HL-60/S4 treated with phorbol 12-myristate 13-acetate at 8.2 ng/mL for 4 days and 3 days (cell line): ENCODE results near the gene OR2T5.
"Not testable (repeated sequence)": the region's sequence is repeated elsewhere in the genome, so short reads cannot be mapped to it uniquely, and the experiment has no call there.

Experiments
- in situ Hi-C: fragments of 300-500 bp; cut with MboI; formaldehyde crosslinking; loops from 2 replicates; pipeline ENCODE4 v1.15.0; 2022; ENCODE audit warnings: low sequenced_read_pairs

The OR2T5 gene

DNA sequence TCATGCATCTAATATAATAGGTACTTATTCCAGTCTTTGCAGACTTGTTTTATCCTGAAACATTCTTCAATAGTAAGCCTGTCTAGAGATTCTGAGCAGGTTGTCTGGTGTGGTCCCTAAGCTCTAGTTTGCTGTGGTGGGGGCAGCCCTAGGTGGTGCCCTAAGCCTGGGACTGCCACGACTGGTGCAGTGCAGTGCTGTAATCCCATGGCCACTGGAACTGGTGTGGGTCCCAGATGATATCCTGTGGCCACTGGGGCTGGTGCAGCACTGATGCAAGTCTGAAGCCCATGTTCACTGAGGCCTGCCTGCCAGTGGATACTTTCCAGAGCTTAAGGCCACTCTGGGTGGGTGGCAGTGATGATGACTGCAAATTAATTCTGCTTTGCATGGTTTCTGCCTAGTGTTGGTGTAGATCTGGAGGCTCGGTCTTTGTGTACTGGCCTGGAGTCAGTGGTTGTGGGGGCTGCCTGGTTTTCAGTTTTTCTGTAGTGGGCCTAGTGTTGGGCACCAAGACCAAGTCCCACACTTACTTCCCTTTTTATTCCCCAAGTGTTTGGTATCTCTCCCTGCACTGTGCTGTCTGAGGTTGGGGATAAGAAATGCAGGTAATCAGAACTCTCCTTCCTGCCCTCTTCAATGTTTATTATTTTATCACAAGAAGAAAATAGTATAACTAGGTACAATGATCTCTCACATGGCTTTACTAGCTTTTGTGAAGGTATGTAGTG is 12.1 kb downstream of the OR2T5 start:
- in situ Hi-C loops, result not testable (repeated sequence)

DNA sequence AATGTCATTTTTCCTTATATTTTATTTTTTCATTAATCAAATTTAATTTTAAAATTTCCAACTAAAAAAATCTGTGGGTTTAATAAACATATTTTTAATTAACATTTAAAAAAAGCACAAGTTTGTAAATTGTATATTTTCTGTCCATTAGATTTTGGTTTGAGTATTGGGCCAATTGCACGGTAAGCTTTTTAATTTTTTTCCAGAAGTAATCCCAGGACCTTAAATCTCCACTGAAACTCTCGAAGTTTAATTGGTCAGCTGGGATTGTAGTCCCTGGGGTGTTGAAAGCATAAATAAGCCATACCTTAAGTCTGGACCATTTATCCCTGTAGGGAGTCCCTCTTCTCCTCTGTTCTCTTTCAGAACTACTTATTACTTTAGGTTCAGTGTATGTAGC is 19.4 kb downstream of the OR2T5 start, which contains the start of gene OR2G6:
Gene OR2G6 (plus strand): TSS at position 301 of the 400 bp plus-strand sequence. CDS start 13,574 bp downstream, outside the sequence.
- in situ Hi-C loops, result not testable (repeated sequence)

DNA sequence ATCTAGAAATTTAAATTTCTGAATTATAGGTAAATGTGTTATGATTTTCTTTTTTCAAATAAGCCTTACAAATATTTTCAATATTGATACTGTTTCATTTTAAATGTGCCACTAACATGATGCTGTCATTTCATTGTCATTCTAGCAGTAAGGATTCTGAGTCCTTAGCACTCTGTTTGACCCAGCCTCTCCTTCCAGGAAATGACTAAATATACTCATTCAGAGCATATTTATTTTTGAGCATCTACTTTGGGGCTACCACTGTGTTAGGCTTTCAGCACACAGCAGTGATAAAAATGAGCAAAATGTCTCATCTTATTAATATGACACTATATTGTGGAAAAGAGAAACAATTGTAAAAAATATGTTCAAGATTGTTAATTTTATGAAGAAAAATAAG is 21.8 kb downstream of the OR2T5 start:
- in situ Hi-C loops, result not testable (repeated sequence)

DNA sequence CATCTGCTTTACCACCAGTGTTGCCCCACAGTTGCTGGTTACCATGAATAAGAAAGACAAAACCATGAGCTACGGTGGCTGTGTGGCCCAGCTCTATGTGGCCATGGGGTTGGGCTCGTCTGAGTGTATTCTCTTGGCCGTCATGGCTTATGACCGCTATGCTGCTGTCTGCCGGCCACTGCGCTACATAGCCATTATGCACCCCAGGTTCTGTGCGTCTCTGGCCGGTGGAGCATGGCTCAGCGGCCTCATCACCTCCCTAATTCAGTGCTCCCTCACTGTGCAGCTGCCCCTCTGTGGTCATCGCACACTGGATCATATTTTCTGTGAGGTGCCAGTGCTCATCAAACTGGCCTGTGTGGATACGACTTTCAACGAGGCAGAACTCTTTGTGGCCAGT is 33.5 kb downstream of the OR2T5 start:
- in situ Hi-C loops, result no loop called here

DNA sequence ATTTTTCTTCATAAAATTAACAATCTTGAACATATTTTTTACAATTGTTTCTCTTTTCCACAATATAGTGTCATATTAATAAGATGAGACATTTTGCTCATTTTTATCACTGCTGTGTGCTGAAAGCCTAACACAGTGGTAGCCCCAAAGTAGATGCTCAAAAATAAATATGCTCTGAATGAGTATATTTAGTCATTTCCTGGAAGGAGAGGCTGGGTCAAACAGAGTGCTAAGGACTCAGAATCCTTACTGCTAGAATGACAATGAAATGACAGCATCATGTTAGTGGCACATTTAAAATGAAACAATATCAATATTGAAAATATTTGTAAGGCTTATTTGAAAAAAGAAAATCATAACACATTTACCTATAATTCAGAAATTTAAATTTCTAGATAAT is 49.1 kb downstream of the OR2T5 start:
- in situ Hi-C loops, result not testable (repeated sequence)
